Uterus (tissue), 4 donors: ENCODE results near the gene MAGI2. TPM values are rescaled to one million over a fixed set of nuclear protein-coding genes. Genes with fewer than 3 reads are reported as not detected.

Experiments
- DNase-seq, 2 donors: peaks; one replicate each; pipeline ENCODE4 v3.0.0-alpha.2; 2019 to 2020
- H3K27ac ChIP-seq, 2 donors: fragments of 200-600 bp; sonication (generic); 1 replicate in 1 of 2; 2 replicates in 1 of 2; pipeline ENCODE4 v1.5.1; 2016 to 2018
- H3K27me3 ChIP-seq, 2 donors: fragments of 200-600 bp; sonication (generic); one replicate each; pipeline ENCODE4 v1.5.1; 2018 to 2019; ENCODE audit warnings: control low read depth in 1 of 2
- H3K36me3 ChIP-seq, 2 donors: fragments of 200-600 bp; sonication (generic); one replicate each; pipeline ENCODE4 v1.5.1; 2019; ENCODE audit warnings: control low read depth in 1 of 2
- H3K4me1 ChIP-seq, 2 donors: fragments of 200-600 bp; sonication (generic); one replicate each; pipeline ENCODE4 v1.5.1; 2018 to 2019; ENCODE audit warnings: control low read depth in 1 of 2
- H3K4me3 ChIP-seq, 2 donors: fragments of 200-600 bp; sonication (generic); 1 replicate in 1 of 2; 2 replicates in 1 of 2; pipeline ENCODE4 v1.5.1; 2018 to 2019; ENCODE audit warnings: mild to moderate bottlenecking in 1 of 2
- H3K9me3 ChIP-seq, 2 donors: fragments of 200-600 bp; sonication (generic); one replicate each; pipeline ENCODE4 v1.5.1; 2019; ENCODE audit warnings: control low read depth in 1 of 2
- CTCF ChIP-seq, 4 experiments: fragments of 200-600 bp in 2 of 4; fragments of 450-650 bp in 2 of 4; sonication (generic) in 2 of 4; IDR thresholded peaks; one replicate each; pipeline ENCODE4 v1.5.1; 2016 to 2019; ENCODE audit warnings: antibody characterized with exemption in 4 of 4, mild to moderate bottlenecking in 2 of 4, moderate library complexity in 1 of 4
- POLR2A ChIP-seq, 2 donors: fragments of 450-650 bp; IDR thresholded peaks; one replicate each; pipeline ENCODE4 v1.6.1; 2016; ENCODE audit warnings: antibody characterized with exemption in 2 of 2, mild to moderate bottlenecking in 1 of 2, moderate library complexity in 1 of 2
- intact Hi-C: fragments of 100-400 bp; cut with DNase I; formaldehyde crosslinking; loops from one replicate; pipeline ENCODE4 v1.15.1; 2023; ENCODE audit warnings: low total_unique reads
- total RNA-seq, 4 donors: library from RNA; depleted of rRNA in 3 of 4; stranded (reverse); fragments of >200 nt in 3 of 4; gene quantifications; one replicate each; pipeline versions ENCODE4 v1.1.0 to v1.2.4, GENCODE V29; 2014 to 2023
- donor health status: DM: yes; HTN: yes; CAD: no.

MAGI2 gene
- total RNA-seq, 4 donors from 2014 or later = 5.3 to 23.2 (median 13.8) TPM

DNA sequence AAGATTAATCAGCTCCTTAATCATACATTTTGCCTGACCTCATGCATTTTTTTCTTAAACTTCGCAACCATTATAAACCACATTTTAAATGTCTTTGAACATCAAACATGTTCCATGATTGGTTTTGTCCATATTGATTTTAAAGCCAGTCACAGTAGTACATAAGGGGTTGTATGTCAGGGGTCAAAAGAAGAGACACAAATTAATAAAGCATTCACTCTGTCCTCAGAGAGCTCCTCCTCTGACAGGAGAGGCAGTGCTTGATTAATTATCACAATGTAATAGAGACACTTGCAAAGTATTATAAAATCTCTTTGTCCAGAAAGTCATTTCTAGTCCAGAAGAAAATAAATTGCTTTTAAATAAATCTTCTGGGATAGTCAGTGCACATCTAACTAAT, 195.5 kb downstream of the MAGI2 start:
- intact Hi-C loops = no loop called here
- Histone ChIP-seq H3K4me3 (no peak overlapping the region), H3K27me3 (no peaks in the 10 kb centered on the region), H3K27ac (no peak overlapping the region), H3K4me1 (no peaks in the 10 kb centered on the region), H3K36me3 (no peaks in the 10 kb centered on the region), H3K9me3 (no peaks in the 10 kb centered on the region)
- no peak for DNase-seq
- no peak for TF ChIP-seq POLR2A (IDR thresholded peaks at IDR 0.05)
- TF ChIP-seq CTCF (IDR thresholded peaks at IDR 0.05) = no peak

DNA sequence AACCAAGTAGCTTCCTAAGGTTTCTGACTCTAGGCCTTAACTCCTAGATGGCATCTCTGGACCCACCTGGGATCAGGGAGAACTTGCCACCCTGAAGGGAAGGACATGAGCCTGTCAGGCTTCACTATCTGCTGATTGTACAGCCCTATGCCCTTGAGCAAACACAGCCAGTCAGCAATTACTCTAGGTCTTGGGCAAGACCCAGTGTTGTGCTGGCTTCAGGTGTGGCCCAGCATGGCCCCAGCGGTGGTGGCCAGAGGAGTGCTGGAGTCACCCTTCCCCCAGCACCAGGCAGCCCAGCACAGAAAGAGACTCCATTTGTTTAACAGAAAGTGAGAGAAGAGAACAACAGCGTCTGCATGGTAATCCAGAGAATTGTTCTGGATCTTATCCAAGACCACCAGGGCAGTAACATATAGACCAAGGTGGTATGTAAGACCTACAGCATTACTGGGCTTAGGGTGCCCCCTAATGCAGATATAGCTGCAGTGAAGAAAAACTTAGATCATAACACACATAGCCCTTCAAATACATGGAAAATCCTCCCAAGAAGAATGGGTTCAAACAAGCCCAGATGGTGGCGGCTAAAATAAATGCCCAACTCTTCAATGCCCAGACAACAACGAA, 207.7 kb downstream of the MAGI2 start:
- no peak overlapping the region for H3K27ac ChIP-seq
- TF ChIP-seq CTCF (IDR thresholded peaks at IDR 0.05) = no peak
- TF ChIP-seq POLR2A (IDR thresholded peaks at IDR 0.05) = no peak
- no peak overlapping the region for H3K4me3 ChIP-seq
- intact Hi-C loops = no loop called here
- no peaks in the 10 kb centered on the region for H3K4me1 ChIP-seq
- H3K9me3 ChIP-seq = no peaks in the 10 kb centered on the region
- no peaks in the 10 kb centered on the region for H3K36me3 ChIP-seq
- no peak for DNase-seq
- no peaks in the 10 kb centered on the region for H3K27me3 ChIP-seq

GRCh38 chr7:79244482-79244881, 209.0 kb downstream of the MAGI2 start:
- no peaks in the 10 kb centered on the region for H3K9me3 ChIP-seq
- intact Hi-C loops = no loop called here
- DNase-seq = no peak
- no peak overlapping the region for H3K27ac ChIP-seq
- no peaks in the 10 kb centered on the region for H3K27me3 ChIP-seq
- no peak overlapping the region for H3K4me3 ChIP-seq
- TF ChIP-seq POLR2A (IDR thresholded peaks at IDR 0.05) = no peak
- TF ChIP-seq CTCF (IDR thresholded peaks at IDR 0.05) = no peak
- H3K36me3 ChIP-seq = no peaks in the 10 kb centered on the region
- H3K4me1 ChIP-seq = no peaks in the 10 kb centered on the region

- no peak overlapping the region for H3K27ac ChIP-seq
- H3K9me3 ChIP-seq = no peaks in the 10 kb centered on the region
- H3K36me3 ChIP-seq = no peaks in the 10 kb centered on the region
- intact Hi-C loops = no loop called here
- TF ChIP-seq POLR2A (IDR thresholded peaks at IDR 0.05) (no peak), CTCF (IDR thresholded peaks at IDR 0.05) (no peak)
- H3K4me1 ChIP-seq = no peaks in the 10 kb centered on the region
- H3K27me3 ChIP-seq = no peaks in the 10 kb centered on the region
- H3K4me3 ChIP-seq = no peak overlapping the region
- DNase-seq = no peak
Measured at GRCh38 chr7:79241288-79242060, 212.0 kb downstream of the MAGI2 start.

- intact Hi-C loops = no loop called here
- Histone ChIP-seq H3K27me3 (no peaks in the 10 kb centered on the region), H3K4me1 (no peaks in the 10 kb centered on the region), H3K27ac (no peak overlapping the region), H3K36me3 (no peaks in the 10 kb centered on the region), H3K9me3 (no peaks in the 10 kb centered on the region), H3K4me3 (no peak overlapping the region)
- no peak for DNase-seq
- TF ChIP-seq CTCF (IDR thresholded peaks at IDR 0.05) (no peak), POLR2A (IDR thresholded peaks at IDR 0.05) (no peak)
Measured at GRCh38 chr7:79240413-79240812, 213.1 kb downstream of the MAGI2 start.
